ENCODE data around the gene THOP1. TPM values are rescaled to one million over a fixed set of nuclear protein-coding genes. Genes with fewer than 3 reads are reported as not detected.
"Not testable (repeated sequence)": the region's sequence is repeated elsewhere in the genome, so short reads cannot be mapped to it uniquely, and the experiment has no call there.

The THOP1 gene
- total RNA-seq, 1 donor from 2014 or later, result 60.9 TPM

- Histone ChIP-seq H3K9me3 (replicated peaks) (no peaks in the 10 kb centered on the region), H3K4me3 (no peak overlapping the region), H3K27me3 (ENCODE audit: low read depth) (no peaks in the 10 kb centered on the region), H3K4me1 (peaks cover 9% of the 10 kb centered on the region), H3K36me3 (peaks cover 23% of the 10 kb centered on the region), H3K27ac (replicated peaks) (no peak overlapping the region)
- intact Hi-C loops (cut with micrococcal nuclease), result no loop called here
- DNase-seq, result no peak
- no peak for TF ChIP-seq CTCF (IDR thresholded peaks at IDR 0.05; ENCODE audit: borderline replicate concordance)
Measured at GRCh38 chr19:2815191-2815614, 29.9 kb downstream of the THOP1 start.

GRCh38 chr19:2815923-2816322, 30.6 kb downstream of the THOP1 start:
- intact Hi-C loops (cut with micrococcal nuclease), result no loop called here
- Histone ChIP-seq H3K9me3 (replicated peaks) (no peaks in the 10 kb centered on the region), H3K4me3 (no peak overlapping the region), H3K4me1 (peaks cover 16% of the 10 kb centered on the region), H3K27me3 (ENCODE audit: low read depth) (no peaks in the 10 kb centered on the region), H3K36me3 (peaks cover 16% of the 10 kb centered on the region), H3K27ac (replicated peaks) (no peak overlapping the region)
- DNase-seq, result no peak
- no peak for TF ChIP-seq CTCF (IDR thresholded peaks at IDR 0.05; ENCODE audit: borderline replicate concordance)

- intact Hi-C loops (cut with micrococcal nuclease), result no loop called here
- H3K27ac ChIP-seq (replicated peaks), result no peak overlapping the region
- peaks cover 21% of the 10 kb centered on the region for H3K4me1 ChIP-seq
- peaks cover 10% of the 10 kb centered on the region for H3K36me3 ChIP-seq
- no peaks in the 10 kb centered on the region for H3K9me3 ChIP-seq (replicated peaks)
- no peak overlapping the region for H3K4me3 ChIP-seq
- TF ChIP-seq CTCF (IDR thresholded peaks at IDR 0.05; ENCODE audit: borderline replicate concordance), result no peak
- DNase-seq, result no peak
- H3K27me3 ChIP-seq (ENCODE audit: low read depth), result no peaks in the 10 kb centered on the region
Measured at GRCh38 chr19:2816641-2817040, 31.3 kb downstream of the THOP1 start.

- DNase-seq; H3K27ac ChIP-seq (replicated peaks); H3K27me3 ChIP-seq (ENCODE audit: low read depth); H3K36me3 ChIP-seq; H3K4me3 ChIP-seq; intact Hi-C loops (cut with micrococcal nuclease); H3K9me3 ChIP-seq (replicated peaks): not testable (repeated sequence)
- peaks cover 21% of the 10 kb centered on the region for H3K4me1 ChIP-seq
Measured at GRCh38 chr19:2817237-2817829, 32.0 kb downstream of the THOP1 start.

- Histone ChIP-seq H3K4me1 (peaks cover 21% of the 10 kb centered on the region), H3K27me3 (ENCODE audit: low read depth) (no peaks in the 10 kb centered on the region), H3K4me3 (peak within 1 kb of the TSS; percentile 86), H3K36me3 (peaks cover 10% of the 10 kb centered on the region), H3K27ac (replicated peaks) (peak within 1 kb of the TSS; percentile 77), H3K9me3 (replicated peaks) (no peaks in the 10 kb centered on the region)
- peak; percentile 98 for DNase-seq
- intact Hi-C loops (cut with micrococcal nuclease), result no loop called here
- TF ChIP-seq CTCF (IDR thresholded peaks at IDR 0.05; ENCODE audit: borderline replicate concordance), result peak; percentile 98
Measured at GRCh38 chr19:2819540-2820111, 34.3 kb downstream of the THOP1 start, which contains the start of gene ZNF554. Gene ZNF554 (plus strand): TSS chr19:2819868. CDS start chr19:2820072, 204 bp downstream.

GRCh38 chr19:2820112-2820702, 34.9 kb downstream of the THOP1 start:
- peak overlapping the region; percentile 86 for H3K4me3 ChIP-seq
- no peak for TF ChIP-seq CTCF (IDR thresholded peaks at IDR 0.05; ENCODE audit: borderline replicate concordance)
- intact Hi-C loops (cut with micrococcal nuclease), result no loop called here

More at GRCh38 chr19:2820112-2820702, 34.9 kb downstream of the THOP1 start:
- H3K27me3 ChIP-seq (ENCODE audit: low read depth), result no peaks in the 10 kb centered on the region
- H3K36me3 ChIP-seq, result peaks cover 10% of the 10 kb centered on the region
- DNase-seq, result no peak
- no peaks in the 10 kb centered on the region for H3K9me3 ChIP-seq (replicated peaks)
- peaks cover 21% of the 10 kb centered on the region for H3K4me1 ChIP-seq
- peak overlapping the region; percentile 77 for H3K27ac ChIP-seq (replicated peaks)
